Dedifferentiated amniotic fluid mesenchymal stem cell (primary cell): Measurements from ENCODE around the gene CDKN3.
A peak's percentile ranks its signal among the peaks of the same experiment; 100 is the strongest.
"Not testable (repeated sequence)": the region's sequence is repeated elsewhere in the genome, so short reads cannot be mapped to it uniquely, and the experiment has no call there.

Experiments used
- DNase-seq: peaks from one replicate; pipeline ENCODE4 v3.0.0-alpha.2; 2016; ENCODE audit errors: extremely low spot score

The CDKN3 gene

GRCh38 chr14:54424479-54424901 lies 27.7 kb downstream of the CDKN3 start:
- no peak for DNase-seq

- no peak for DNase-seq
Measured at GRCh38 chr14:54425068-54425467, 28.3 kb downstream of the CDKN3 start.

- no peak for DNase-seq
Measured at GRCh38 chr14:54425537-54426274, 28.9 kb downstream of the CDKN3 start.

- no peak for DNase-seq
Measured at GRCh38 chr14:54427871-54428270, 31.1 kb downstream of the CDKN3 start.

GRCh38 chr14:54428527-54428926 lies 31.7 kb downstream of the CDKN3 start:
- DNase-seq, result no peak

- DNase-seq, result peak; percentile 29
Measured at GRCh38 chr14:54435500-54435981, 38.7 kb downstream of the CDKN3 start.

GRCh38 chr14:54437954-54438353 lies 41.1 kb downstream of the CDKN3 start:
- not testable (repeated sequence) for DNase-seq

- DNase-seq, result no peak
Measured at GRCh38 chr14:54438703-54439102, 41.9 kb downstream of the CDKN3 start.

- DNase-seq, result peak; percentile 54
Measured at GRCh38 chr14:54440037-54440436, 43.2 kb downstream of the CDKN3 start.

- no peak for DNase-seq
Measured at GRCh38 chr14:54440476-54440872, 43.7 kb downstream of the CDKN3 start.

GRCh38 chr14:54440873-54441868 lies 44.4 kb downstream of the CDKN3 start, which contains the start of gene CNIH1:
Gene CNIH1 (minus strand): TSS chr14:54441374. CDS start chr14:54441327, 47 bp downstream.
- peak; percentile 87 for DNase-seq

GRCh38 chr14:54442961-54443360 lies 46.2 kb downstream of the CDKN3 start:
- DNase-seq, result not testable (repeated sequence)

- DNase-seq, result no peak
Measured at GRCh38 chr14:54443981-54444380, 47.2 kb downstream of the CDKN3 start.

GRCh38 chr14:54444681-54445080 lies 47.9 kb downstream of the CDKN3 start:
- DNase-seq, result peak; percentile 53

GRCh38 chr14:54446161-54446693 lies 49.4 kb downstream of the CDKN3 start:
- DNase-seq, result no peak

GRCh38 chr14:54447231-54447692 lies 50.5 kb downstream of the CDKN3 start:
- DNase-seq, result no peak

- DNase-seq, result peak; percentile 24
Measured at GRCh38 chr14:54450535-54450934, 53.7 kb downstream of the CDKN3 start.

- no peak for DNase-seq
Measured at GRCh38 chr14:54451121-54451601, 54.4 kb downstream of the CDKN3 start.

- DNase-seq, result no peak
Measured at GRCh38 chr14:54451961-54452360, 55.2 kb downstream of the CDKN3 start.

GRCh38 chr14:54453252-54453651 lies 56.4 kb downstream of the CDKN3 start:
- no peak for DNase-seq

- DNase-seq, result not testable (repeated sequence)
Measured at GRCh38 chr14:54453990-54454389, 57.2 kb downstream of the CDKN3 start.

GRCh38 chr14:54455363-54455762 lies 58.6 kb downstream of the CDKN3 start:
- no peak for DNase-seq
